Left renal cortex interstitium (tissue), 4 donors: Measurements from ENCODE around the gene ATP1A3. TPM values are rescaled to one million over a fixed set of nuclear protein-coding genes. Genes with fewer than 3 reads are reported as not detected.

ENCODE experiments used
- DNase-seq, 4 donors: peaks; one replicate each; pipeline ENCODE4 v3.0.0-alpha.2; 2013; ENCODE audit warnings: low read depth in 4 of 4, low spot score in 2 of 4, missing footprints in 1 of 4
- polyA plus RNA-seq, 4 donors: library from polyadenylated mRNA; unstranded; fragments of 120-200 nt; gene quantifications; one replicate each; pipeline ENCODE4 v1.2.1, GENCODE V29; 2013; ENCODE audit not compliant: insufficient read length in 4 of 4

The ATP1A3 gene
- polyA plus RNA-seq, 4 donors = 0.23 to 2.1 TPM; not detected in 2

DNA sequence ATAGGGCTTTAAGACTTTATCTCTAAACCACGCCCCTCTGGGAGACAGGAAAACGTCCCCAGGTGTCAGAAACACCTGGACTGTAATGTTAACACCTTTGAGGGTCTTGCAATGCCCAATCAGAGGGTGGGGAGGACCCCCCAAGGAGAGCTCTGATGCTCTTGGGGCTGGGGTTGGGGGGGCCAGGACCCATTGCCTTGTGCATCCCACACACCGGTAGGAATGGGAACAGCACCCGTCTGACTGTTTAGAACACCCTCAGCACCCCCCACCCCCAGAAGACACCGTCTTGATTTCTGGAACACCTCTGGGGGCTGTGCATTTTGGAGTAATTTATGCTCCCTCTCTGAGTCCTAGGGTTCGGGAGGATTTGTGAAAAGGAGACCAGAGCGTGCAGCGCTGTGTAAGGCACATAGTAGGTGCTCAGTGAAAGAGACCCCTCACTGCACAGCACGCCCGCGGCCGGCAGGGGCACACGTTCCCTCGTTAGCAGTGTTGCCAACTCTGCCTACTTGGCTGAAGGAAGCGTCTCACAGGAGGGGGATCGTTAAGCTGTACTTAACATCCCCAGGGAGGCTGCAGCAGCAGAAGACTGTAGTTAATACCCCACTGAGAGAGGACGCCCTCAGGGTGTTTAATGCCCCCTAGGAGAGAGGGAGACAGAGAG is 63.0 kb downstream of the ATP1A3 start:
- DNase-seq = no peak

DNA sequence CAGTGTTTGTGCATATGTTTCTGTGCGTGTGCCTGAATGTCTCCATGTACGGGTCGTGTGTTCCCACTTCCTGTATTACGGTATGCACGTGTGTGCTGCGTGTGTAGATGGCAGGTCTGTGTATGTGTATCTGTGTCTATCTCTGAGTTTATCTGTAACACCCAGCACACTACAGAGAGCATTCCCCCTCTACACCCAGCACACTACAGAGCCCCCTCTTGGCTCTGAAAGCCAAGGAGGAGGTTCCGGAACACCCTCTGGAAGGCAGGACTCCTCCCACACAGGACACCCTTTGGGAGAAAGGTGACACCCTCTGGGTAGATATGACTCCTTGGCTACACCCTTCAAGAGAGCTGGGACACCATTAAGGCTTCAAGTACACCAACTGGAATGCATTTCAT is 63.7 kb downstream of the ATP1A3 start:
- no peak for DNase-seq

DNA sequence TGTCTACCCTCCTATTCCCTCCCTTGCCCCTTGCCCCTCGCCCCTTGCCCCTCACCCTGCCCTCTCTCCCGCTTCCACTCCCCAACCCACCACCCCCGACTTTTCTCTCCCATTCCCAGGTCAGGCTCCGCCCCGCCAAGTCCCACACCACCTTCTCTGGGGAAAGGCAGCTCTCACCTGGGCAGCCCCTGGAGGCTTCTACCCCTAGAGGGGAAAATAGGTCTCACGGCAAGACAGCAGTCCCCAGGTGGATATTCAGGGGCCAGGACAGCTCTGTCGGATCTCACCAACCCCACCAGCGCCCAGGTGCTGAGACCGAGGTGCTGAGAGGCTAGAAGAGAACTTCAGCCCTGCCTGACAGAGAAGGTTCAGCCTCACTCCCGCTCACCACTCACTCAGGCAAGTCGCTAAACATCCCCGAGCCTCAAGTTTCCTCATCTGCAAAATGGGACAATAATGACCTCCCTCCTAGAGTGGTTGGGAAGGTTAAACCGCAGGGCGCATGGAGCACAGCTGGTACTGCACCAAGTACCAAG is 64.4 kb downstream of the ATP1A3 start:
- DNase-seq = no peak

DNA sequence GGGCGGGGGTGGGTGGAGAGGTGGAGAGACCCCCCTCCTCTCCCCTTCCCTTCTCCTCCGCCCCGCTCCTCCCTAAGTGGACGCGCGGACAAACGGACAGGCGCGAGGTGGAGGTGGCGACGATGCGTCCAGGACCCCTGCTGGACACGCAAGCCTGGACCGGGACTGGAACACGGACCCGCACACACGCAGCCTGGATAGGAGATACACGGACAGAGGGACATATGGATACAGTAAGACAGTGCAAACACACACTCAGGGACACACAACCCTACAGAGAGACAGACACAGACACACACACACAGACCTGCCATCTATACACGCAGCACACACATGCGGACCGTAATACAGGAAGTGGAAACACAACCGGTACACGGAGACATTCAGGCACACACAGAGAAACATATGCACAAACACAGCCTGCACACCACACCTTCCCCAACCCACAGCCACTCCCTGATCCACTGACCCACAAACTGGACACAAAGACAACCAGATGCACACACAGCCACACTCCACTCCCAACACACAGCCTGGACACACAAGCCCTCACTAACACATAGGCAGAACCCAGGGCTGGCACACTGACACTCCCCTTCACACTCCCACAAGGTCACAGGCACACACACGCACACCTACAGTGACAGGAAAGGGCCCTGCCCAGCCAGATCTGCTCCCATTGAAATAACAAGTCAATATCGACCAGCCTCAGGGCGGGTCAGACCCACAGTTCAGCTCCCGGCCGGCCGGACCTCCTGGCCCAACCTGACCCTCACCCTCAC is 65.1 kb downstream of the ATP1A3 start:
- DNase-seq = no peak

DNA sequence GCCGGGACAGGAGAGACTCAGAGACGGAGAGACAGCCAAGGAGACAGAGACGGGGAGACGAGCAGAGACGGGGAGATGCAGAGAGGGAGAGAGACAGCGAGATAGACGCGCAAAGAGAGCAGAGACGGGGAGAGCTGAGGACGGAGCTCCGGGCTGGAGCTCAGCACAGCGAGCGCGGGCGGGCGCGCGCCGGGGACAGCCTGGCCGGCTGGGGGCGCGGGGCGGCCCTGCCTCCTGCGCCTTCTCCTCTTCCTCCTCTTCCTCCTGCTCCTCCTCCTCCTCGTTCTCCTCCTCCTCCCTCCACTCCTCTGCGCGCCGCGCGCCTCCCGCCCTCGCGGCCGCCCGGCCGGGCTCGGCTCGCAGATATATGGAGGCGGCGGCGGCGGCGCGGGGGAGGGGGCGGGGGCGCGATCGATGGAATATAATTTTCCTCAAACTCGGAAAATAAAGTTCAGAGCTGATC is 65.8 kb downstream of the ATP1A3 start, which contains the start of gene ERFL:
Gene ERFL, minus strand, starts transcription at position 229 of the 463 bp plus-strand sequence. CDS start 15,530 bp downstream, outside the sequence.
- DNase-seq = no peak

DNA sequence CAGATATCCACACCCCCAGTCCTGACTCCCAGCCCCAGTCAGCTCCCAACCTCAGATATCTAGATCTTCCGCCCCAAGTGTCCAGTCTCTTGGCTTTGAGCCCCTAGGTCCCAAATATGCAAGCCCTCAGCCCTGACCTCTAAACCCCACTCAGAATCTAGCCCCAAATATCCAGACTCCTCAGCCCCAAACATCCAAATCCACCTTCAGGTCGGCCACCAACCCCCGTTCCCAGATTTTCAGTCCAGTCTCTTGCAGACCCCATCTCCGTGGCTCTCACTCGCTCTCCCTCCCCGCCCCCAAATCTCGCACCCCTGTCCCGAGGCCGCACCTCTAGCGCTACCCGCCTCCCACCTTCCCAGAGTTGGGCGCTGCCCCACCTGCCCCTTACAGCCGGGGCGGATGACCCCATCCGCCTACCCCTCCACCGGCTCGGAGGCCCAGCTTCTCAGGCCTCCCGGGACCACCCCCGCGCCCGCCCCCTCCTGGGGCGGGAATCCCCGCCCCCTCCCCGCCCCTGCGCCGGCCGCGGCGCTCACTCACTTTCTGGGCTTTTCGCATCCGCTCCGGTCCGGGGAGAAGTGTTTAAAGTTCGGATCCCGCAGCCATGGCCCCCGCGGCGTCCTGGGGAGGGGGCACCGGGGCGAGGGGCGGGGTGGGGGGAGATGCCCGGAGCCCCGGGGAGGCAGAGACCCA is 66.4 kb downstream of the ATP1A3 start:
- DNase-seq = no peak

DNA sequence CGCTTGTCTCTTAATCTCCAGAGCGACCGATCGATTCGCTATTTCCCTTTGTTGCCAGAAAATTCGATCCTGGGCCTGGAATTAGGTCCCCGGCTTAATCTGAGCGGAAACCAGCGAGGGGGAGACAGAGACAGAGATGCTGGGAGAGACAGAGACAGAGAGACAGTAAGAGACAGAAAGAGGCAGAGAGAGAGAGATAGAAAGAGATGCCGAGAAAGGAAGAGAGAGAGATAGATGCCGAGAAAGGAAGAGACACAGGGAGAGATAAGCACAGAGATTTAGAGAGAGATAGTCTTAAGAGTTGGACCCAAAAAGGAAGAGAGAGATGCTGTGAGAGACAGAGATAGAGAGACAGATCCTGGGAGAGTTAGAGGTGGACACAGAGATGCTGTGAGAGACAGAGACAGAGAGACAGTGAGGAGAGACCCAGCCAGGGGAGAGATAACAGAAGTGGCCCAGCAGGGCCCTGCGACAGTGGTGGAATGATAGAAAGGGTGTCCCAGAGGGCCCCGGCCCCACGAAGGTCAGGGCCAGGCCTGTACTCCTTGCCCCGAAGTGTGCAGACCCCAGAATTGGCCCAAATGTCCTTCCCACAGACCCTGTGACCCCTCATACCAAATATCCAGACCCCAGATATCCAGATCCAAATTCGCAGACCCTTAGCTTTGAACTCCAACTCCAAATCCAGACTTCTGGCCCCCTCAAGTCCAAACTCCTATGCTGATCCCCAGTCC is 67.1 kb downstream of the ATP1A3 start:
- no peak for DNase-seq

DNA sequence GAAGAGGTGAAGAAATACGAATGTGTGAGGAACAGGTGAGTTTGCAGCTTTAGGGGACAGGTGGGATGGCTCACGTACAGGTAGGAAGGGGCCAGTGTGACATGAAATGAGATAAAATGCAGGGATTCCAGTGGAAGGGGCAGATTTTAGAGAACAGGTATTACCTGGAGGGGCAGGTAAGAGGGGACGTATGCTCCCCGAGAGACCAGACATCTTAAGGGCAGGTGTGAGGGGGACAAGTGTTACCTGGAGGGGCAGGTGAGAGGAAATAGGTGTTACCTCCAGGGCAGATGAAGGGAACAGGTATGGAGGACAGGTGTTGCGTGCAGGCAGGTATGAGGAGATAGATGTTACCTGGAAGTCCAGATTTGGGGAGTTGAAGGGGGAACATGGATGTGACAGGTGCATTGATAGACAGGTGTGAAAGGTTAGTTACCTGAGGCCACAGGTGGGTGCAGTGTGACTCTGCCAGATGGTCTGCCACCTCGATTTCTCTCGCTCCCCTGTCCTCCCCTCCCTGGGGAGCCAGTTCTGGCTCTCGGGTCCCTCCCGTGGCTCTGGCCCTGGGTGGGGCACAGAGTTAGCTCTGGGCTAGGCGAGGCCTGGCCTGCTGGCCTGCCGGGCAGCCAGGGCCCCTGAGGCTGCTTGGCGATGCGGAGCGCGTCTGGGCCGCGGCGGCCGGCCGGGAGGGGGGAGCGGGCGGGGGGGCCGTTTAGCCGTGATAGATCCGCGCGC is 67.8 kb downstream of the ATP1A3 start:
- DNase-seq = no peak

DNA sequence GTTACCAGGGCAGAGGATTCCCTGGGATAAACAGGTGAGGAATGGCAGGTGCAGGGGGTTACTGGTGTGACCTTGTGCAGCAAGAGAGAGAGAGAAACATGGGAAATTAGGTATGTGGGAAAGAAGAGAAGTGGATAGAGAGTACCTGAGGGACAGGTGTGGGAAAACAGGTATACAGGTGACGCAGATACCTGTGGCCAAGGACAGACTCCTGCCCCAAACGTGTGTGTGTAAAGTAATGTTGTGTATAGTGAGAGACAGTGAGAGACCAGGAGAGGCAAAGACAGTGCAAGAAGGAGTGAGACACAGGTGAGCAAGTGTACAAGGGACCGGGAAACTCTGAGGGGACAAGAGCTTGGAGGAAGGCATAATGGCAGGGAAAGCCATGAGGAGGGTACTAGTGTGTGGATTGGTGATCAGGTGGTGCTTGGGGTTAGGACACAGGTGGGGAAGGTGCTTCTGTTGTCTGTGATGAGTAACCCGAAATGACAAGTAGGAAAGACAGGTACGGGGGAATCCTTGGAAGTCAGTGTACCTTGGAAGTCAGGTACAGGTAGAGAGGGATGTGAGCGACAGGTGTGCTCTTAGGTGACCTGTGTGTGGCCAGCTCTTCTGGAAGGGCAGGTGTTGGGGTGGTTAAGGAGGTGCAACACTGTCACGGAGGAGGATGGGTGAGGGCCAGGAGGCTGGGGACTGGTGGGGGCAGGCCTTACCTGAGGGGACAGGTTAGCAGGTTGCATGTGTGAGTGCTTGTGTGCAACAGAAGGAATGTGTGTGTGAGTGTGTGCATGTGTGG is 68.6 kb downstream of the ATP1A3 start:
- no peak for DNase-seq

DNA sequence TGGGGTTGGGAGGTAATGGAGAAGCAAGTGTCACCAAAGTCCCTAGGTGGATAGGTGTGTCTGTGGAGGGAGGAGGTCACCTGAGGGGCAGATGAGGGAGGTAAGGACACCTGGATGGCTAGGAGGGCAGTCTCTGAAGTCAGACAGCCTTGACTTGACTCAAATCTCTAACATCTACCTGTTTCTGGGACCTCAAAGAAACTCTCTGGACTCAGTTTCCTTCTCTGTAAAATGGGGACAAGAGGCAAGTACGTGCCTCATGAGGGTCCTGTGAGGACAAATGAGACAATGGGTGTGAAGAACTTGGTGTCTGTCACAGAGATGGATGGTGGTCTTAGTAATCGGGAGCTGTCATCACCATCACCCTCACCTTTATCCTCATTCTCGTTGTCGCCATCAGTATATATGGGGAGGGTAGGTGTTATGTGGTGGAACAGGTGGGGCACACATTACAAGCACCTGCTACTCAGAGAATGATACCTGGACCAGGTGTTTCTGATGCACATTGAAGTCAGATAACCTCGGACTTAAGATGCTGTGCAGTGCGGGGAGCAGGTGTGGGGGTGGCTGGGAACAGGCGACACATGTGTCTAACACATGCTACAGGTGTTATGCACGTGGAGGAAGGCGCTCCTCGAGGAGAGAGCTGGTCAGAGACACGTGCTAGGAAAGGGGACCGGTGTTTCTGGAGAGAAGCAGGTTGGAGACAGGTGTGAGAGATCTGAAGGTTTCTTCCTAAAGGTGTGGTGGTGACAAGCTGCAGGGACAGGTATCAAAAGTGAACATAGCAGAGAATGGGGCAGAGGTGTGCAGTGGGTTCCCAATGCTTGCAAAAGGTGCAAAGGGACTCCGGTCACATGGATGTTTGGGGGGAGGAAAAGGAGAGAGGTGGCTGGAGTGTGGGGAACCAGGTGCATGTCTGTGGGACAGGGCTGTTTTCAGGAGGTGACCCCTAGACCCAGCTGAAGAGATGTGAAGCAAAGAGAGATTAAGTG is 69.6 kb downstream of the ATP1A3 start:
- no peak for DNase-seq

DNA sequence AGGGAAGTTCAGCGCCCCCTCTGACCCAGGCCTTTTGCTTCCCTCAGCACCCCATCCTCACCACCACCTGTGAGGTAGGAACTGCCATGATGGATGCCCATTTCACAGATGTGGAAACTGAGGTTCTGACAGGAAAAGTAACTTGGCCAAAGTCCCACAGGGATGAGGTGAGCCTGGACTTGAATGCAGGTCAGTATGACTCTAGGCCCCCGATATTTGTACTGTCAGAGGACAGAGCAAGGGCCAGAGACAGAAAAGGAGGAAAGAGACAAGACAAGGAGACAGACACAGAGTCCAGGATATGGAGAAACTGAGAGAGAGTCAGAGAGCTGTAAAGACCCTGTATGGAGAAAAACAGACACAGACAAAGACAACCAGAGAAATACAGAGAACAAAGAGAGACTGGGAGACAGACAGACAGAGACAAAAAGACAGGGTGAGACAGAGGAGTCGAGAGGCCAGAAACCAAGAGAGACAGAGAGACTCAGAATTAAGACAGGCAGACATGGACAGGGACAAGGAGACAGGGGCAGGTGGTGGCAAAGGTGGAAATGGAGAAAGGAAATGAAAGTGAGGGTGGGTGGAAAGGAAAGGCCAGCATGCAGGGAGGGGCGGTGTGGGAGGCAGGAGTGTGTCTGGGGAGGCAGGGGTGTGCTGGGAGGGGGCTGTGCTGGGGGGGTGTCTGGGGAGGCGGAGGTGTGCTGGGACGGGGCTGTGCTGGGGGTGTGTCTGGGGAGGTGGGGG is 70.8 kb downstream of the ATP1A3 start:
- no peak for DNase-seq

DNA sequence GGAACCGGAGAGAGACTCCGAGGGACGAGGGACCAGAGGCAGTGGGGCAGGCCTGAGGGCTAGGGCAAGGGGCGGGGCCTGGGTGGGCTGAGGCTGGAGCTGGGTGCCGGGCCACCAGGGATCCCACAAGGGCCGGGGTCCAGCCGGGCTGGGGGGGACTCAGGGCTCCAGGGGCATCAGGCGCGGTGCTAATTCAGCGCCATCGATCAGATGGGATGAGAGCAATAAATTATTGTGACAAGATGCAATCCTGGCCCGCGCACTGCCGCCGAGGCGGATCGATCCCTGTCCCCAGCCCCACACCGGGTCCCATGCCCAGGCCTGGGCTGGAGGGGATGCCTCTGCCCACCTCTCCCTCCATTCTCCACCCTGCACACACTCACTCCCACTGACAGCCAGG is 71.4 kb downstream of the ATP1A3 start:
- no peak for DNase-seq

DNA sequence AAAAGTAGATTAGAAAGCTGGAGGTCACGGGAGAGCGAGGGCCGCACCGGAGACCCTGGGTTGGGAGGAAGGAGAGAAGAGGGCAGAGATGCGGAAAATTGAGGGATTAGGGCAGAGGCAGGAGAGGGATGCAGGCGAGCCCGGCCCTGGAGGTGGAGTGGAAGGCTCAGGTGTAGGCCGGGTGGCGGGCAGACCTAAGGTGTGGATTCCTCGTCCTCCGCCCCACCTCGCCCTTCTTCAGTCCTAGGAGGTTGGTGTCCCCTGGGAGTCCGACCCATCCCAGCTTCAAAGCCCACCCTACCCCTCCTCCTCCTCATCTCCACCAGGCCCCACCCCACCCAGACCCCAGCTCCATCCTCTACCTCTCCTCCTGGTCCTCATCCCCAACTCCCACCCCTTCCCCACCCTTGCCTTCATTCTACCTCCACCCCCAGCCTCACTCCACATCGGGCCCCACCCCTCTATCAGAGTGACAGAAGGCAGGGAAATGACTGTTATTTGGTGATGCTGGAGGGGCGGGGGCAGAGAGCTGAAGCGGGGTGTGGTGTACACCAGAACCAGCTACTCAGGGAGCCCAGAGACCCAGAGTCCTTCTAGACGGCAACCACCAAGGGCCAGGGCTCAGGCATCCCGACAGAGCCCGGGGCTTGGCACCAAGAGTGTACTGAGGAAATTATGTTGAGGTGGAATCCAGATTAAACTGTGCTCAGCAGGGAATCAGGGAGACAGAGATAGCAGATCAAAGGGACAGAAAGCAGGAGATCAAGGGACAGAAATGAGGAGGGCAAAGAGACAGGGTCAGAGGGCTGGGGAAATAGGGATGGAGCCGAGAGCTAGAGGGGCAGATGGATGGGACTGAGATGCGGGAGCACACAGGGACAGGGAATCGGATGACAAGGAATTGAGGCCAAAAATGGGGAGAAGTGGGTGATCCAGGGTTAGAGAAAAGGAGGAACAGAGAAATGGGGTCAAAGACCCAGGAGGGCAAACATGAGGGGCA is 72.2 kb downstream of the ATP1A3 start:
- no peak for DNase-seq

DNA sequence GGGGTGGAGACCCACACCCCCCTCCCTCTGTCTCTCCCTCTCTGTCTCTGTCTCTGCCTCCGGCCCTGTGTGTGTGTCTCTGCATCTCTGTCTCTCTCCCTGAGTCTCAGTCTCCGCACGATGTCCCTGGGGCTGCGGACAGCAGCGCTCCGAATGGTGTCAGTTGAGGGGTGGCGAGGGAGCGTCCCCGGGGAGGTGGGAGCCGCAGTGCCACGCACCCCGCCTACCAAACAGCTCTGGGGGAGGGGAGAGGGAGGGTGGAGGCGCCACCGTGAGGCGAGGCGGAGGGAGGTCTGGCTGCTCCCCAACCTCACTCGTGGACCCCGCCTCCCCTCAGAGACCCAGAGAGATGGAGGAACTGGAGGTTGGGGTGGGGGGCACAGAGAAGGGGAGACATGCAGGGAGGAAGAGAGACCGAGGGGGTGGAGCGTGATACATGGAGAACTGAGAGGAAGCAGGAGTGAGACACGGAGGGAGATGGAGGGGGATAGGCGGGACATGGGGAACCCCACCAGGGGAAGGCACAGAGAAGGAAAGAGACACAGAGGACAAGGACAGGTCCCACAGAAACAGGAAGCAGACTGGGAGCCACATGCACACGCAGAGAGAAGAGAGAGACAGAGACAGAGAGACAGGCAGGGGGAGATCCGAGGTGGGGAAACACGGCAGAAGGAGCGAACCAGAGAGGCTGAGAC is 73.0 kb downstream of the ATP1A3 start:
- DNase-seq = no peak
